ENCODE data around the gene HMX1.

Gene HMX1

DNA sequence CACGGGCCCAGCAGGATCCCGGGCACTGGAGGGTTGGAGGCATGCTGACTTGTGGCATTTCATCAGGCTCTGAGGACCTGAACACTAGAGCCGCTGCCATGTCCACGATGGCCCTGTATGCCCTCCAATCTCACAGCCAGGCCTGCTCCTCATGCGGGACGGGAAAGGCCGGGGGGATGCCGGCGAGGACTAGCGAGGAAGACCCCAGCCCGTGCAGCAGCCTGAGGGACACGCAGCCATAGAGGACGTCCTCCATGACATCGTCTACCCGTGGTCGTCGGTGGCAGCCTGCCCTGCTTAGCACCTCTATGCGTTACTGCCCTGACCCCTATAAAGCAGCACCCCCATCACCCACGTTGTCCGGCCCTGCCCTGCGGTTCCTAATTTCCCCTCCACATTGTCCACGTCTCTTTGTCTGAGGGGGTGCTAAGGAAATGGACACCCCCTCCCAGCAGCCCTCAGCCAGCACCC is 32.6 kb downstream of the HMX1 start:
- no peak for DNase-seq

- no peak for DNase-seq
Measured at GRCh38 chr4:8838296-8838960, 33.2 kb downstream of the HMX1 start.

DNA sequence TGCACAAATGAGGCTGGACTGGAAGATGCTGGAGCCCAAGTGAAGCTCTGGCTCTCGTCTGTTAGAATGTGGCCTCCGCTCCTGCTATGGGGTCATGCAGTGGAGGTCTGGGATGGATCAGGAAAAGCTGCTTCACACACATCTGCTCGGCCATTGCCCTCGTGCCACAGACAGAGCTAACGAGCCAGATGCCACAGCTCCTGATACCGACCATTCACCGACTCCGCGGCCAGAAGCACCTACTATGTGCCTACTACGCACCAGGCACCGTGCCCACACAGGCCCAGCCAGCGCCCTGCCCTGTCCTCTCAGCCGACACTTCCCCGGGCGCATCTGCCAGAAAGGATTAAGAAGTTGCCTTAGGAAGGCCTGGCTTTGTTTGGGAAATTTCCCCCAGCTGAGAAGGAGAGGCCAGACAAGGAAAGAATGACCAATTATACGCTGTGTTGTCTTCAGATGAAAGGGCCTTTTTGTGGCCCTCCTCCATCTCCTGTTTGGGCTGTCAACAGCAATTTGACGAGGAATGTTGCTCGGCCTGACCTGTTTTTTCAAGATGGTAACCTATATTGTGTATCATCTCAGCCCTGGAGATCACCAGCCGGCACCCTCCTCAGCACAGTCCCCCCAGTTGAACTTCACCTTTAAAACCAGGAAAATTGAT is 34.3 kb downstream of the HMX1 start:
- DNase-seq: no peak

DNA sequence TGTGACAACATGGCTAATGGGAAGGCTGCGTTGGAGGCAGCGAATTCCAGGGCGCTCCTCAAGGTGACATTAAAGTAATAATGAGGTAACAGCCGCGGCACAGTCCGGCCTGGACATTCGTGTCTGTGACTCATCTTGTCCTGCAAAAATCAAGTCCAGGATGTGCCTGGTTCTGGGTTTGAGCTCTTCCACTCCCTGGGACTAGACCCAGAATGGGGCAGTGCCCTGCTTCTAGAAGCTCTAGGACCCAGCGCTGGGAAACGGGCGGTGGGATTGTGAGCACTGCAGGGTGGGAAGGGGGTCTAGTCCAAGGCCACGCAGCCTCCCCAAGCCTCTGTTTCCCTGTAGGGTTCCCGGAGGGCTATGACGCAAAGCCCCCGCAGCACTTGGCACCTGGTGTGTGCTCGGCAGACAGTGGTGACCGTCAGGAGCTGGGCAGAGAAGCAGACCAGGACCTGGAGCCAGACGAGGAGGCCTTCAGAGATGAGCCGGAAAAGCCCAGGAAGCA is 34.9 kb downstream of the HMX1 start:
- no peak for DNase-seq

DNA sequence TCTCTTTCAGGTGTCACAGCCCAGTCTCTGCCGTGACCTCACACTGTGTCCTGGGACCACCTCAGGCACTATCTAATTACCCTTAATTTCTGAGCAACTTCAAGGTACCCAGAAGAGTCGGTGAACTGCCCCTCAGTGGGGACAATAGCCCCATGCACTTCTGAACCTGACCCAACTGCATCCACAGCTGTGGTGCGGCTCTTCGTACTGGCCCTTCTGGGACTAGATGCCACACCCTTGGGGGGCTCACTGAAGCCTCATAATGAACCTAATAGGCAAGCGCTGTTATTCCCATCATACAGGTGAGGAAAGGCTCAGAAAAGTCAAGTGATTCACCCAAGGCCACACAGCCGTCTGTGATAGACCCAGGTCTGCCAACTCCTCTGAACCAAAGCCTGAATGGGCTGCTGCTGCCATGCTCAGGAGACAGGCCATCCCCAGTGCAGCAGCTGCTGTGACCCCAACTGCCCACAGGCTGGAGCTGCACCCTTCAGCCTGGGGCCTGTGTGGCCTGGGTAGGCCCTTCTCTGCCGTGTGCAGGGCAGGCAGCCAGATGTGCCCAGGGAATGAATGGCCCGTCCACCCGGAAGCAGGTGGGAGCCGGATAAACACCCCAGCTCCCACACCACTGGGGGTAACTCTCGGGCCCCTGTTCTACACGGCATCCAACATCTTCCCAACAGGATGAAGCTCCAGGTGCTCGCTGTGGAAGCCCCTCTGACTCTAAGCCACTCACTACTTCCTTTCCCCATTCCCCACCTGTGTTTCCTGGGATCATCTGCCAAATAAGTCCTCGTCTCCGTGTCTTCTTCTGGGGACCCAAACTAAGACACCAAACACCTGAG is 35.9 kb downstream of the HMX1 start:
- no peak for DNase-seq

DNA sequence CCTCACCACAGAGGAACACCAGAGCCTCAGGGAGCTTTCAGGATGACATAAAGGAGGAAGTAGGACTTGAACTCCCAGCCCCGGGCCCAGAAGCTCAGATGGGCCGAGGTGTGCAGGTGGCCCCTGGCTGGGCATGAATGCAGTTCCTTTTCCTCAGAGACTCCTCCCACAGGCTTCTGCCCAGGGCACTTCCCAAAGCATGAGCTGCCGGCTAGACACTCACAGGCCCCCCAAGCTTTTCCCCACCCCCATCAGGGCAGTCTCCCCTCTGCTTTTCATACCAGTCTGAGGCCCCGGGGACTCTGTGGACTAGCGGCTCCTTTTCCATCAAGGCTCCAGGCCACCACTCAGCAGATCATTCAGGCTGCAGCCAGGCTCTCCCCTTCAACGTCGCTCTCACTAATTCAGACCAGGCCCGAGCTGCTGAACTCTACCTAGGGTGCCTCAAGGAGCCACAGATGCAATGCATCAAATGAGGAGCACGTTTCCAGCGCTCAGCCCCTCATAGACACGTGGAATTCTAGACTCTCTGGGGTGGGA is 36.9 kb downstream of the HMX1 start:
- DNase-seq: no peak

DNA sequence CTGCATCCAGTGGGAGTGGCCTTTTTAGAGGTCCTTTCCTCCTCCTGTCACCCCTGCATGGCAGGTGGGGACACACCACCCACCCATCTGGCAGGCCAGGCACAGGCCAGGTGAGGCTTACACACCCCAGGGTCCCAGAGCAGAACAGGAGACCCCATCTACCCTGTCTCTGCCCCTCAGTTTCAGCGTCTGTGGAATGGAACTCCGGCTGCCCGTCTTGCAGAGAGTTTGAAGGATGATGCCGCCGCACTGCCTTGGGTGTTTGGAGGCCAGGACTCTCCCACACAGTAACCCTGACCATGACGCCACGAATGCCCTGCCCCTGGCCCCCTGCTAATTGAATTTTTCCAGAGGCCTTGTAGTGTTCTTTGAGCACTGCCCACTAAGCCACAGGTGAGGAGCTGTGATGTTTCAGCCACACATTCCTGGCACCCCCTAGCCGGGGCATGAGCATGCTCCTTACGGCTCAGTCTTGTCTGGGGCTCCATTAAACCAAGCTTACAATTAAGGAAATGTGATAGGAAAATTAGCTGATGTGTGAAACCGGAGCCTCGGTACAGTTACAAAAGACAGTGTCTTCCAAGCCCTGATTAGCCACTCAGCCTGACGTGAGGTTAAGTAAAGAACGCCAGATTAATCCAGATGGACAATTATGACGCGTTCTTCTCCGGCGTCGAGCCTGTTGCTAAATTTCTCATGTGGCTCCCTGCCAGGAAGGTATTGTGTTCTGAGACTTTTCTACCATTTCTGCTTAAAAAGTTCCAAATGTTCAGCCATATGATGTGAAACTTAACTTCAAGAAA is 39.3 kb downstream of the HMX1 start:
- no peak for DNase-seq

DNA sequence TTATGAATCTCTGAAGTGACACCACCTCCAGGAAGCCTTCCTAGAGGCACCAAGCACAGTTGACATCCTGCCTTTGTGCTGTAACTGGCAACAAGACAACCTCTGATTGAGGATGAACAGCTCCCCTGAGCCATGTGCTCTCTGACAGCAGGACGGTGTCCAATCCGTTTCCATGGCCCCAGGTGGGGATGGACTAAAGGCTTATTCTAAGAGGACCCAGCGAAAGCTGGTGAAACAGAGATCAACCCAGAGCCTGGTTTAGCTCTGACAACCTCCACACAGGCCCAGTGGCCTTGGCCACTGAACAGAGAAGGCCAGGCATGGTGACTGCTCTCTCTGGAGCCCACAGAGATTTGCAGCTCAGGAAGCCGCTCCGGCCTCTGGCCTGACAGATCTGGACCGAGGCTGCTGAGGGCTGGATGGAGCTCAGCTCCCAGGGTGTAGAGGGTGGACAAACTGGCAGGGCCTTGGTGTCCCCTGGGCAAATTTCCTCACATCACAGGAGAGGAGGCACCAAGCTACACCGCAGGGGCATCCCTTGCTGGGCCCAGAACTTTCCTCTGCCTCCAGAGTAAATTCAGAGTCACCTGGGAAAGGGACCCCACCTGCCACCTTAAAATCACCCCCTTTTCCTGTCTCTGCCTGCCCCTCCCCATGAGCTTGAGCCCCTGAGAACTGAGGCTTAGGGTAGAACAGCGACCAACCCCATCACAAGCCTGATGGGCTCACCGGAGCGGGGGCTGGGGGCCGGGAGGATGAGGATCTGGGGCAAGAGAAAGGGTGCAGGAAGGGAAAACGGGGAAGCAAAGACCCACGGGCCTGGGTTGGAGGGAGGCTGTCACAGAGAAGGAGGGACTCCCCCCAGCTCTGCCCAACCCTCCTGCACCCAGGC is 40.2 kb downstream of the HMX1 start:
- DNase-seq: no peak

DNA sequence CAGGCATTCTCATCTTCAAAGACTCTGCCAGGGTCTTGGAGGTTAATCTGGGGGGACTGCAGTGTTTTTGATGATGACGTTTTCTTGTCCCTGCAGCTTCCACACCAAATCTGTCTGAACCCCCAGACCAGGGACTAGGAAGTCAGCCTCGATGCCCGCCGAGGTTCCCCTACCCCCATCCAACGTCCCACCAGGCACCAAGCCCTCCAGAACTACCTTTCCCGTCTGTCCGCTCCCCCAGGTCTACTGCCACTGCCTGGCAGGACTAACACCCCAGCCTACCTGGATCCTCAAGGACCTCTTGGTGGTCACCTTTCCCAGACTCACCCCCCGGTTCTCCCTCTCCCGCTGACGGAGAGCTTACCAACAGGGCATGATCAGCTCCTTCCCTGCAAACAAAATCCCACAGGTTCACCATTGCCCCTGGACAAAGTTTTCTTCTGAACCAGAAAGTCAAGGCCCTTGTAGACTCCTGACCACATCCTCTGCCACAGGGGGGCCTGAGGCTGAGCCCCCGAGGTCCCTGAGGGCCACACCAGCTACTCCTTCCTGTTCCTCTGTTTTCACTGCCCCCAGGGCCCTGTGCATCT is 40.9 kb downstream of the HMX1 start:
- DNase-seq: no peak

GRCh38 chr4:8830056-8830455 is 41.6 kb downstream of the HMX1 start:
- no peak for DNase-seq

DNA sequence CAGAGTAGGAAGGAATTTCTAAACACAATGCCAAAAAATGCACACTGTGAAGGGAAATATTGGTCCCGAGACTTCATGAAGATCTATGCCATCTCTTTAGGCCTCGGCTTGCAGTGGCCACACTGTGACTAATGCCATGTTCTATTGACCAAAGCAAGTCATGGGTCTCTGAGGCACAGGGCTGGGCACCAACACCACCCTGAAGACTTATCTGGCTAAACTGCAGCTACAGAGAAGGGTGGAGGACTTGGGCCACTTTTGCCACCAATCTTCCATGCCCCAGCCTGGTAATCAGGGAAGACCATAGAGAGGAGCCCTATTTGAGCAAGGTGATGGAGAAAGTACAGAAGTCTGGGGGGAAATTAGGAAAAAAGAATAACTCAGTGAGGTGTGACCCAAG is 42.1 kb downstream of the HMX1 start:
- DNase-seq: no peak

DNA sequence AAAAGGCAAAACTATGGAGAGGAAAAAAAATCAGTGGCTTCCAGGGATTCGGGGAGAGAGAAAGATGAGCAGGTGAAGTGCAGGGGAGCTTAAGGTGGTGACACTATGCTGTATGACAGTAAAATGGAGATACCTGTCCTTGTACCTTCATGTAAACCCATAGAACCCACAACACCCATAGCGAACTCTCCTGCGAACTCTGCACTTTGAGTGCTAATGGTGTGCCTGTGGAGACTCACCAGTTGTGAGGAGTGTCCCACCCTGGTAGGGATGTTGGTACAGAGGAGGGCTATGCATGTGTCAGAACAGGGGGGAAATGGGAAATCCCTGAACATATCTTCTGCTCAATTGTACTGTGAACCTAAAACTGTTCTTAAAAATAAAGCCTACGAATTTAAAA is 42.8 kb downstream of the HMX1 start:
- no peak for DNase-seq

DNA sequence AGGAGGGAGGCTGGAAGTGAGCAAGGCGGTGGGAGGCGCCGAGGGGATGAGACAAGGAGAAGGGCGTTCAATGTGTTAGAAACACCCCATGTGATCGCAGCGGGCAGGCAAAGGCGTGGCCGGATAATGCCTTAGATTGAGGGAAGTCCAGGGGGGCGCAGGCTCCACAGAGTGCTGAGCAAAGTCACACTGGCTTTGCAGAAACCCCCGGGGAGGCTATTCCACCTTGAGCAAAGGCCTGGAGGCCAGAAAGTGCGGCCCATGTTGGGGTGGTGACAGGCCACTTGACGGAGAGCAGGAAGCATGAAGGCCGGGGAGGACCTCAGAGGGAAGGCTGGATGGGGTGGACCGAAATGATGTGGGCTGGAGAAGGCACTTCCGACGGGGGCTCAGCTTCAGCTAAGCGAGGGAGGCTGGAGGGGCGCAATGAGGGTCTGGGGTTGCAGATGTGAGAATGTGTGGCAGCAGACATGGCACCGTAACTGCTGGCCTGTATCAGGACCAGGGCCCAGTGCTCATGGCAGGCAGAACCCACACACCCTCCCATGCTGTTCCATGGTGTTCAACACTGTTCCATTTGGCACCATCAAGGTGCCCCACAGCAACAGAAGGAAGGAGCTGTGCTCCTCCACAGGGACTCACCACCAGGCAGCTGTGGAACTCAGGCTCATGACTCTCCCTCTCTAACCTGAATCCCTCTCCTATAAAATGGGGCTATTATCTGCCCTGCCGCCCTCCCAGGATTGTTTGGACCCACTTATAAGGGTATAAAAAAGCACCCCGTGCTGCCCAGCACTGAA is 50.3 kb downstream of the HMX1 start:
- DNase-seq: no peak

- no peak for DNase-seq
Measured at GRCh38 chr4:8820178-8821102, 51.2 kb downstream of the HMX1 start.

DNA sequence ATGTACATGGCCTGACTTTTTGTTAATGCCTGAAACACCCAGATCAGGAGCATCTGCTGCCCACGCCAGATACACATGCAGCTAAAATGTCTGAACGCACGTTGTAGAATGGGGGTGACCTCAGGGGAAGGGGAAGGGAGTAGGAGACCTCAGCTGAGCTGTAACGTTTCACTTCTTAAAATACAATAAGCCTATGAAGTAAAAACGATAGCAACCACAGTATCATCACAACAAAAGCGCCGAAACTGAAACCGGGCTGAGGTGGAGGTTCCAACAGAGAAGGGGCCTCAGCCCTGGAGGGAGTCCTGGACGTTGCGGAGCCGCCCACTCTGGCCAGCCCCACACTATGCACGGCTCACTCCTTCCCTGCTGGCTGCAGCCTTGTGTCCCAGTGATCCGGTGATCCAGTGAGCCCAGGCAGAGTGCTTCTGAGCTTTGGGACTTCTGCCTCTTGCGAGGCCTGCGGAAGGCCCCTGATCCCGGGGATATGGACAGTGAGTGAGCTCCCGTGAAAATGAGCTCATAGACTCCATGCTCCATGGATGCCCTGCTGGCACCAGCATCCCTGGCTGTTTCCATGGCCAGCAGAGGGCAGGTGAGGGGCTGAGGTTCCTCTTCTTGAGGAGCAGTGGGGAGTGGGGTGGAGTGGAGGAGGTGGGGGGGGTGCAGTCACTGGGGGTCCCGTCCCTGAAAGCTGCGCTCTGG is 52.0 kb downstream of the HMX1 start:
- no peak for DNase-seq

- no peak for DNase-seq
Measured at GRCh38 chr4:8819019-8819418, 52.6 kb downstream of the HMX1 start.

GRCh38 chr4:8818063-8818881 is 53.4 kb downstream of the HMX1 start:
- no peak for DNase-seq

- DNase-seq: no peak
Measured at GRCh38 chr4:8817813-8818062, 53.9 kb downstream of the HMX1 start.

Data from activated CD4-positive, alpha-beta T cell treated with anti-CD3 and anti-CD28 coated beads for 48 hours (primary cell).